HG03095 (cell line): ENCODE data around the gene MYO5B.

ENCODE experiments used
- ATAC-seq: cut with Tn5 transposase; IDR thresholded peaks from one replicate; pipeline ENCODE4 v1.9.1; 2021; ENCODE audit warnings: moderate library complexity; ENCODE audit not compliant: unreplicated experiment

MYO5B gene

GRCh38 chr18:49862656-49863385 is 332.1 kb downstream of the MYO5B start:
- ATAC-seq, result no peak

GRCh38 chr18:49861659-49862058 is 333.3 kb downstream of the MYO5B start:
- no peak for ATAC-seq

- ATAC-seq, result no peak
Observed at GRCh38 chr18:49859725-49860124, 335.2 kb downstream of the MYO5B start.

GRCh38 chr18:49859021-49859359 is 336.0 kb downstream of the MYO5B start:
- no peak for ATAC-seq

GRCh38 chr18:49858309-49859020 is 336.5 kb downstream of the MYO5B start:
- no peak for ATAC-seq

- ATAC-seq, result no peak
Observed at GRCh38 chr18:49857708-49858107, 337.2 kb downstream of the MYO5B start.

- ATAC-seq, result no peak
Observed at GRCh38 chr18:49856496-49856895, 338.5 kb downstream of the MYO5B start.

- no peak for ATAC-seq
Observed at GRCh38 chr18:49855711-49856415, 339.1 kb downstream of the MYO5B start.

GRCh38 chr18:49854681-49855080 is 340.3 kb downstream of the MYO5B start:
- ATAC-seq, result no peak

GRCh38 chr18:49853436-49853835 is 341.5 kb downstream of the MYO5B start:
- no peak for ATAC-seq

GRCh38 chr18:49853011-49853410 is 341.9 kb downstream of the MYO5B start:
- no peak for ATAC-seq

- no peak for ATAC-seq
Observed at GRCh38 chr18:49851624-49852023, 343.3 kb downstream of the MYO5B start.

- no peak for ATAC-seq
Observed at GRCh38 chr18:49850636-49851035, 344.3 kb downstream of the MYO5B start.

GRCh38 chr18:49849331-49850217 is 345.4 kb downstream of the MYO5B start:
- no peak for ATAC-seq

GRCh38 chr18:49848115-49848514 is 346.8 kb downstream of the MYO5B start:
- ATAC-seq, result no peak

- no peak for ATAC-seq
Observed at GRCh38 chr18:49847524-49847923, 347.4 kb downstream of the MYO5B start.

- no peak for ATAC-seq
Observed at GRCh38 chr18:49846718-49847470, 348.1 kb downstream of the MYO5B start.

- ATAC-seq, result no peak
Observed at GRCh38 chr18:49846361-49846662, 348.6 kb downstream of the MYO5B start.

- no peak for ATAC-seq
Observed at GRCh38 chr18:49845629-49846360, 349.2 kb downstream of the MYO5B start.

GRCh38 chr18:49844903-49845302 is 350.0 kb downstream of the MYO5B start:
- ATAC-seq, result no peak
